Measurements from ENCODE around the gene GRM2.

GRM2 gene

DNA sequence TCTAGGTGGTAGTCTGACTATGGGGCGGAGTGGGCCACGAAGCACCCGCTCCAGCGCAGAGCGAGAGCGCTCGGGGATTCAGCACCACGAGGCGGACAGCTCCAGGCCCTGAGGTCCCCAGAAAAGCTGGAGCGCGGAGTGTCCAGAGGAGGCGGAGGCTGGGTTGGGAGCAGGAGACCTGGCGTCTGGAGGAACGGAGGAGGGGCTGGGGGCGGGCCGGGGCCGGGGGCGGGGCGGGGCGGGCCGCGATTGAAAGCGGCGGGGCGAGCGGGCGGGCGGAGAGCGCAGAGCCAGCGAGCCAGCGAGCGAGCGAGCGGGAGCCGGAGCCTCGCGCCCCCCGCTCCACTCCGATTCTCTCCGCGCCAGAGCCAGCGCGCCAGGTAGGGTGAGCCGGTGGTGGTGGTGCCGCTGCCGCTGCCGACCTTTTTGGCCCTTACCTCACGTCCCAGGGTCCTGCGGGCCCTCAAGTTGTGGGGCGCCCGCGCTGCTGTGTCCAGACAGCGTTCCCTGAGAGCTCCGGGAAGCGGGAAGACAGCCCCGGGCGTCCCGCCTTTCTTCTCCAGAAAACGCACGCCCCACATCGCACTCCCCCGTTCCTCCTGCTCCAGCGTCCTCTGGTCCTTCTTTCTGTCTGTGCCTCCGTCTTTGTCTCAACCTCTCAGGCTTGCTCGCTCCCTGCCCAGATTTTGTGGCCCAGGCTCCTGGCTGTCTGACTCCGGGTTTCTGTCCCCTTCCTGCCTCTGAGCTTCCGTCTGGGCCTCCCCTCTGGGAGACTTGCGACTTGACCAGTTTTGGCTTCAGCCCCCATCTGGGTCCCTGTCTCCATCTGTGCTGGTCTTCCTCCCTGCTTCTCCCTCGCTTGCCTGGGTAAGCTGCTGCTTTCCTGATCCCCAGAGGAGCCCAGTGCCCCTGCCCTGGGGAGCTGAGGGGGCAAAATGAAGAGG lies at the start of gene GRM2:
Gene GRM2 (plus strand): TSS at position 281 of the 944 bp plus-strand sequence. CDS start 1,916 bp downstream, outside the sequence.
- no peak within 1 kb of the TSS for H3K4me3 ChIP-seq (ENCODE audit: low read length)
- no peak for TF ChIP-seq ZNF274 (IDR thresholded peaks at IDR 0.05; ENCODE audit: low read depth, low read length)

DNA sequence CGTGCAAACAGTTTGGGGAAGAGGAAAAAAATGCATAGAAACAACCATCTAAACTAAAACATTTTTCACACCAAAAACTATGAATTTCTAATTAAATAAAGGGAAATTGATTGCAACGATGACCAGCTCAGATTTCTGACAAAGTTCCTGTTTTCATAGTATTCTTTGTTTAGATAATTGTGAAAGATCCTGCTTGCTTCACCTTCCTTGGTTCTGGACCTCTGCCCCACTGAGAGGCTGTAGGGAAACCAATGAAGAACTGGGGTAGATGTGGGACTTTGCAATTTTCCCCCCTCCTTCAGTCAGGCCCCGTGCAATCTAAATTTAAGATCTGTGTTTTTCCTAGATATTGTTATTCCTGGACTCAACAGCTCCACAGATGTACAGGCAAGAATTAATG lies 49.6 kb upstream of the GRM2 start:
- H3K4me3 ChIP-seq (ENCODE audit: low read length) = no peak overlapping the region
- TF ChIP-seq ZNF274 (IDR thresholded peaks at IDR 0.05; ENCODE audit: low read depth, low read length) = no peak

DNA sequence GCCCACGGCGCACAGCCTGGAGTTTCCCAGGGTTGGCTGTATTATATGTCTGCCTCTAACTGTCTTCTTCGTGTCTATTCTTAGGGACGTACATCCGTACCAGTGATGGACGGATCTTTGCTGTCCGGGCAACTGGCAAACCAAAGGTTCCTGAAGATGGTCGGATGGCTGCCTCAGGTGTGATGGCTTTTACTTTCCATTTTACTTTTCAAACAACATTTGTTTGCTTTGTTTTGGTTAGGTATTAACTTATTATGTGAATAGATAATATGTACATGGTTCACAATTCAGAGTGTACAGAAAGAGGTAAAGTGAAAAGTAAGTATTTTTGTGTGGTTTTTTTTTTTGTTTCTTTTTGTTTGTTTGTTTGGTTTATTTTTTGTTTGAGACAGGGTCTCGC lies 46.9 kb upstream of the GRM2 start:
- H3K4me3 ChIP-seq (ENCODE audit: low read length) = no peak overlapping the region
- TF ChIP-seq ZNF274 (IDR thresholded peaks at IDR 0.05; ENCODE audit: low read depth, low read length) = no peak

DNA sequence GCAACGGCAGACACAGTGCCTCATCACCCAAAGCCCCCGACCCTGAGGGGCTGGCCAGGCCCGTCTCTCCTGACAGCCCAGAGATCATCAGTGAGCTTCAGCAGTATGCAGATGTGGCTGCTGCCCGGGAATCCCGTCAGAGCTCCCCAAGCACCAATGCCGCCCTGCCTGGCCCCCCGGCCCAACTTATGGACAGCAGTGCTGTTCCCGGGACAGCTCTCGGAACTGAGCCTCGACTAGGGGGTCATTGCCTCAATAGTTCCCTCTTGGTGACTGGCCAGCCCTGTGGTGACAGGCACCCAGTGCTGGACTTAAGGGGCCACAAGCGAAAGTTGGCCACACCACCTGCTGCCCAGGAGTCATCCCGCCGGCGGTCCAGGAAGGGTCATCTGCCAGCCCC lies 44.4 kb upstream of the GRM2 start:
- H3K4me3 ChIP-seq (ENCODE audit: low read length) = no peak overlapping the region
- TF ChIP-seq ZNF274 (IDR thresholded peaks at IDR 0.05; ENCODE audit: low read depth, low read length) = no peak

DNA sequence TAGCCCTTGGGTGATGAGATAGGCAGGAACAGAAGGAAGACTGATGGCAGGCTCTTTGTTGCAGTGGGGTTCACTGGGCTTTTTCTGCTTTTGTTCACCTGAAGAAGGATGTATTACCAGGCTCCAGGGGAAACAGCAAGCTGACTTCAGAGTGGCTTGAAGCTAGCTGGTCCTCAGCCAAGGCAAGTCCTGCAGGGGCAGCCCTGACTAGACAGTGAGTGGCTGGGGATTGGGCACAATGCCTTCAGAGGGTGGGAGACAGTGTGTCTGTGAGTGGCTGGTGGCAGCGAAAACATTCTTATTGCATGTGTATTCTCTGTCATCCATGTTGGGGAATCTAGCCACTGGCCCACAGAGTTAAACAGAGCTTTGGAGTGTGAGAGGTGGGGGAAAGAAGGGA lies 38.1 kb upstream of the GRM2 start:
- TF ChIP-seq ZNF274 (IDR thresholded peaks at IDR 0.05; ENCODE audit: low read depth, low read length) = no peak
- H3K4me3 ChIP-seq (ENCODE audit: low read length) = no peak overlapping the region

DNA sequence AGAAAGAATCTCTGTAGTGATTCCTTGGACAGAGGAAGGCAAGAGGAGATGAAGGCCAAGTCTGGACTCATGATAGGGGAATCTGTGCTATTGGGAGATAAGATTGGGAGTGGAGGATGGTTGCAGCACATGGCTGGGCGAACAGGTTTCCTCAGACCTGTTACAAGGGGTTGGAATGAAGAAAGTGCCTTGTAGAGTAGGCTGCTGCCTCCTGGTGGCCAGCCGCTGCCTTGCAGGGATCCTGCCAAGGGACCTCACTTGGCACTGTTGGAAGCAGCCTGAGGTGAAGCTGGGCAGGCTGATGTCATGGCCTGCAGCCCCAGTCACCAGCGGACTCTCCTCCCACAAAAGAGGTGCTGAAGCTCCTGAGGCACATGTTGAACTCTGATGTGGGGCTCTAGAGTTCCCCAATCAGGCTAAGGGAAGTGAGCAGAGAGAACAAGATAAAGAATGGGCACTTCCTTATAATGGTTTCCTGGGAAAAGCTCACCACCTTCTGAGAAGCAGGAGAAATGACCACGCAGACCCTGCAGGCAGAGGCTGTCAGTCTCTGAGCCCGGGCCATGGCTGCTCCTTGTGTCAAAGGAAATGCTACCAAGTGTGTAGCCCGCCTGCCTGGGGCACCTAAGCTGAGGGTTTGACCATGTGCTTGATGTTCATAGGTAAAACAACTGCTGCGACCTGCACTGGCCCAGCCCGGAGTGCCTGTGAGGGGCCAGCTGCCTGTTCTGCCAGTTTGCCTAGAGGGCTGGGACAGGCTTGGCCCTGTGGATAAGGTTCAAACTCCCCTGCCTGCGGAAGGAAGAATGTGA lies 37.4 kb upstream of the GRM2 start:
- TF ChIP-seq ZNF274 (IDR thresholded peaks at IDR 0.05; ENCODE audit: low read depth, low read length) = no peak
- no peak overlapping the region for H3K4me3 ChIP-seq (ENCODE audit: low read length)

DNA sequence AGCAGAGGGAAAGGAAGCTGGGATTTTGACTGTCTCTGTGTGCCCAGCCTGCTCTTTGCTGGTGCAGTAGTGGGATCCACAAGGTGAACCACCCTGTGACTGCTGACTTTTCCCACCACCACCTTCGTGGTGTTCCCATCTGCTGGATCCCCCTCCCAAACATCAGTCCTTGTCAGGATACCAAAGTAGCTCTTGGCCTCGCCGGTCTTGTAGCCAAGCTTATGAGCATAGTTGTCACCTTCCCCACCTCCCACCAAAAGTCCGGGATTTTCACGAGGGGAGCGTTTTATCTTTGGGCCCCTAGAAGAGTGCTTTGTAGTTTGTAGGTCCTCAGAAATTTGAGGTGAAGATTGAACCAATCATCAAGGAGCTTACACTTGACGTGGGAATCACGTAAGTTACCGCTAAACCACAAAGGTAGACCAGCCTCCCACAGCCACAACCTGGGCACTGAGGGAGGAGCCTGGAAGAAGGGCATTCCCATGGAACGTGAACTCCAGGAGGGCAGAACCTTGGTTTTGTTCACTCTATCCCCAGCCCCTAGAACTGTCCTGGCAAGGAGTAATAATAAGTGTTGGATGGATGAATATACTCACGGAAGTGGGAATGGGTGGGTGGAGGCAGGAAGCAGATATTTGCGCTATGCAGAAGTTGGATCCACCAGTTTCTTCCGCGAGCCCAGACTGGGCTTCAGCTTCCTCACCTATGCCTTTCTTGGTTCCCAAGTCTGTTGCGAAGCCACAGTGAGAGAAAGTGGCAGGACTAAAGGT lies 36.6 kb upstream of the GRM2 start:
- H3K4me3 ChIP-seq (ENCODE audit: low read length) = peak overlapping the region; percentile 86; the same call in 1 of the 2 replicates
- no peak for TF ChIP-seq ZNF274 (IDR thresholded peaks at IDR 0.05; ENCODE audit: low read depth, low read length)

DNA sequence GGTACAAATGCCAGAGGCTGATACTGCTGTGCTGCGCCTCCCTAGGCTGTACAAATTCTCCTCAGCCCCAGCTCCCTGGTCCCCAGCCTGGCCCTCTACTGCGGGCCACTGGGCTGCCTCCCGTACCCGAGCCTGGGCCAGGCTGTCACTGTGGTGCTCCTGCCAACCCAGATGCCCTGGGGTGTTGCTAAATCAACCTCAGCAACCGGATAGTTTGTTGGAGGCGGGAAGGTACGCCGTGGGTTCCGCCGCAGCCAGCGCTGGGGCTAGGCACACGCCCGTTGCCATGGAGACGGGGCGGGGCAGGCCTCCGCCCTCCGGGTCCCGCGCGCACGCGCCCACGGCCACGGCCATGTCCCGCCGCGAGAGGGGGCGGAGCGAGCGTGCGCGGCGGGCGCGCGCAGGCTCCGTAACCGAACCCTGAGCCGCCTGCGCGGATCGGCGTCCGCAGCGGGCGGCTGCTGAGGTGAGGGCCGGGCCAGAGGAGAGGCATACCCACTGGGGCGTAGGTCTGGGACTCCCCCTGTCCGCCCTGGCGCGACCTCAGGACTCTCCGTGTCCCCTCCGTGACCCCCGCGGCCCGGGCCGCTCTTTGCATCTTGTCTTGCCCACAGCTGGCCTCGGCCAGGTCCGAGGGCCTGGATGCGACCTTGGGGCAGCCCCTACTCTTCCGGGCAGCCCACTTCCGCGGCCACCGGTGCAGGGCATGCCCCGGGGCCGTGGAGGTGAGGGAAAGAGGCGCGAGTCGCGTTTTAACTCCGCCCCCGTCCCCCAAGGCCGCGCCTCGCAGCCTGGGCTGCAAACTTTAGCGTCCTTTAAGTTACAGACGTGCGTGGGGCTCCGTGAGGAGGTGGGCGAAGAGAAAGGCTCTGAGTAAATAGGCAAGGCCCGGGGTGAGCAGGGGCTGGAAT lies 35.8 kb upstream of the GRM2 start, which contains the start of gene TEX264:
Gene TEX264 (plus strand): TSS at position 430 of the 911 bp plus-strand sequence. CDS start 3,053 bp downstream, outside the sequence.
- no peak for TF ChIP-seq ZNF274 (IDR thresholded peaks at IDR 0.05; ENCODE audit: low read depth, low read length)
- peak within 1 kb of the TSS; percentile 86 for H3K4me3 ChIP-seq (ENCODE audit: low read length)

DNA sequence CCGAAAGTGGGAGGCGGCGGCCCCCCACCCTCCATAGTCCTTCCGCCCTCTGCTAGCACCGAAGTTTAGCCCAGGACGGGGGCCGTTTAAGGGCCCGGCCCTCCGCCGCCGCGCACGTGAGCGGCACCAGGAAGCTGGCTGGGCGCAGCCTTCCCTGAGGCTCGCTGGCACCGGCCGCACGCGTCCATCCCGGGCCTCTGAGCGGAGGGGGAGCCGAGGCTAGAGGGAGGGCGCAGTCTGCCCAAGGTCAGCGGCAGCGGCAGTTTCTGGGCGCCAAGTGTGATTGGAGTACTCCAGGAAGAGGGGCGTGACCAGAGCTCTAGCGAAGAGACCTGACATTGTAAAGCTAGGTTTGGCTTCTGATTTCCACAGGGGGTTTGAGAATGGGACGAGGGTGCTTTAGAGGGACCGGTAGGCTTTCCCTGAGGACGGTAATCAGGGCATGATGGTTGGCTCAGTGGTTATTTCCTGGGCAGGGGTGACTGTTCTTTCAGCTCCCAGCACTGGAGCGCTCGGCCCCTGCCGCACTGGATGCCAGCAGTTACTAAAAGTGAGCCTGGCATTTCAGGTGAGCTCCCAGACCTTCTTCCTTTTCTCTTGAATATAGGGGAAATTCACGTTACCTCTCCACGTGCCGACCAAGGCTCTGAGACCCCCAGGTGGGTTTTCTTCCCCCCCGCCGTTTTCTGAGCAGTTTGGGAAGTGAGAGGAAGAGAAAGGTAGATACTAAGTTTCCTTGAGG lies 35.0 kb upstream of the GRM2 start:
- no peak for TF ChIP-seq ZNF274 (IDR thresholded peaks at IDR 0.05; ENCODE audit: low read depth, low read length)
- peak overlapping the region; percentile 86 for H3K4me3 ChIP-seq (ENCODE audit: low read length)

DNA sequence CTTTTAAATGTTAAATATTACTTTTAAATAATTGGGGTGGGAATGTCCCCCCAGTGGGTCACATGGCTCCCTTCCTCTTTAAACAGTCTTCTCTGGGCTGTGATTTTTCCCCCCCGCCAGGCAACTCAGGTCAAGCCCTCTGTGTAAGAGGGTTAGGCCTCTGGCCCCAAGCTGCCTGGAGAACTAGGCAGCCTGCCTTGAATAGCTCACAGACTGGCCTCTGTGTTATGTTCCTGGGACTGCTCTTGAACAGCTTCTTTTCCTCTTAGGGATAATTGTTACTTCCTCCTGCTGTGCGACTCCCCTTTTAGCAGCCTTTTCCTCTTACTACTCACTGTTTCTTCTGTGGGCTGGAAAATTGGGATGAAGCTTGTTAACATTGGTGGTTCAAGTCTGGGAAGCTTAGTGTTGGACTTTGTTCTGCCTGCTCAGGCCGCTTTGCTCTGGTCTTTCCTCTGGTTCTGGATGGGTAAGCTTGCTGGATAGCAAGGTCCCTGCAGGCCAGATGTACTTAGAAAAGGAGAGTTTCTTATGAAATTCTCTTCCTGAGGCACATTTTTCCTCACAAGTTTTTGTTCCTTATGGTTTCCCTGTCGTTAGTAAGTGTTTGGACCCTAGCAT lies 33.6 kb upstream of the GRM2 start:
- no peak overlapping the region for H3K4me3 ChIP-seq (ENCODE audit: low read length)
- TF ChIP-seq ZNF274 (IDR thresholded peaks at IDR 0.05; ENCODE audit: low read depth, low read length) = no peak

DNA sequence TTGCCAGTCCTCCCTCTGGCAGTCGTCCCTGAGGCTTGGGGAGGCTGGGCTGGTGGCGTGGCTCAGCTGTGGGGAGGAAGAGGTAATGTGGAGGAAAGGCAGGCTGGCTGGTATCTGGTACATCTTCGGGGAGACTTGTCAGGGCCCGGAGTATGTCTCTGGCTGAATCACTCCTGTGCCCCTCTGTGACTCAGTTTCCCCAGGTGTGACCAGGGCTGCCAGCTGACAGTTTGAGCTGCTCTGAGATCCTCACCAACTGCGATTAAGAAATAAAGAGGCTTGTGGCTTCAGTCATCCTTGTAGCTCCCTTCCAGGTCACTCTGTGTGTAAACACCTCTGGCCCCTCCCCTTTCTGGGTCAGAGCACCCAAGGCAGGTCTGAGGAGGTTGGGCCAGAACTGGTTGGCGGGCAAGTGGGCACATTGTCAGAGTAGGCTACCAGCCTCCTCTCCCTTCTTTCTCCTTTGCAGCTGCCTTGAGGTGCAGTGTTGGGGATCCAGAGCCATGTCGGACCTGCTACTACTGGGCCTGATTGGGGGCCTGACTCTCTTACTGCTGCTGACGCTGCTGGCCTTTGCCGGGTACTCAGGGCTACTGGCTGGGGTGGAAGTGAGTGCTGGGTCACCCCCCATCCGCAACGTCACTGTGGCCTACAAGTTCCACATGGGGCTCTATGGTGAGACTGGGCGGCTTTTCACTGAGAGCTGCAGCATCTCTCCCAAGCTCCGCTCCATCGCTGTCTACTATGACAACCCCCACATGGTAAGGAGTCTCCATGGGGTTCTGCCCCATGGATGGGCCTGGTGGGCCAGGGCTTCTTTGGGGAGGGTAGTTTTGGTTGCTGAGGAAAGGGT lies 32.8 kb upstream of the GRM2 start:
- H3K4me3 ChIP-seq (ENCODE audit: low read length) = no peak overlapping the region

More for the DNA sequence above, 32.8 kb upstream of the GRM2 start:
- TF ChIP-seq ZNF274 (IDR thresholded peaks at IDR 0.05; ENCODE audit: low read depth, low read length) = no peak

Measured in GM08714 (cell line).